ENCODE data around the gene MUC5AC.
"Not testable (repeated sequence)": the region's sequence is repeated elsewhere in the genome, so short reads cannot be mapped to it uniquely, and the experiment has no call there.

MUC5AC gene

GRCh38 chr11:1171223-1171984, 13.7 kb downstream of the MUC5AC start:
- no peaks in the 10 kb centered on the region for H3K4me1 Mint-ChIP-seq (ENCODE audit: low read depth)
- peaks cover 42% of the 10 kb centered on the region for H3K9me3 Mint-ChIP-seq
- H3K27ac Mint-ChIP-seq = no peak overlapping the region
- H3K27me3 Mint-ChIP-seq = no peaks in the 10 kb centered on the region
- H3K4me3 Mint-ChIP-seq = no peak overlapping the region
- intact Hi-C loops (cut with micrococcal nuclease) = no loop called here
- no peaks in the 10 kb centered on the region for H3K36me3 Mint-ChIP-seq (ENCODE audit: low read depth)

GRCh38 chr11:1171985-1172728, 14.4 kb downstream of the MUC5AC start:
- H3K4me1 Mint-ChIP-seq (ENCODE audit: low read depth) = no peaks in the 10 kb centered on the region
- no peak overlapping the region for H3K4me3 Mint-ChIP-seq

GRCh38 chr11:1172729-1173117, 15.0 kb downstream of the MUC5AC start:
- Mint-ChIP-seq H3K4me3 (no peak overlapping the region), H3K36me3 (ENCODE audit: low read depth) (no peaks in the 10 kb centered on the region), H3K27me3 (no peaks in the 10 kb centered on the region), H3K9me3 (peaks cover 42% of the 10 kb centered on the region), H3K27ac (no peak overlapping the region), H3K4me1 (ENCODE audit: low read depth) (no peaks in the 10 kb centered on the region)
- intact Hi-C loops (cut with micrococcal nuclease) = no loop called here

More at GRCh38 chr11:1171985-1172728, 14.4 kb downstream of the MUC5AC start:
- intact Hi-C loops (cut with micrococcal nuclease) = no loop called here
- Mint-ChIP-seq H3K36me3 (ENCODE audit: low read depth) (no peaks in the 10 kb centered on the region), H3K27ac (no peak overlapping the region), H3K9me3 (peaks cover 42% of the 10 kb centered on the region), H3K27me3 (no peaks in the 10 kb centered on the region)

- H3K4me1 Mint-ChIP-seq (ENCODE audit: low read depth); H3K27ac Mint-ChIP-seq; intact Hi-C loops (cut with micrococcal nuclease); H3K4me3 Mint-ChIP-seq; H3K27me3 Mint-ChIP-seq; H3K36me3 Mint-ChIP-seq (ENCODE audit: low read depth): not testable (repeated sequence)
- peaks cover 42% of the 10 kb centered on the region for H3K9me3 Mint-ChIP-seq
Measured at GRCh38 chr11:1173396-1173795, 15.6 kb downstream of the MUC5AC start.

GRCh38 chr11:1174441-1175370, 17.0 kb downstream of the MUC5AC start:
- Mint-ChIP-seq H3K36me3 (ENCODE audit: low read depth) (no peaks in the 10 kb centered on the region), H3K27me3 (no peaks in the 10 kb centered on the region), H3K27ac (no peak overlapping the region), H3K4me3 (no peak overlapping the region), H3K9me3 (peaks cover 36% of the 10 kb centered on the region), H3K4me1 (ENCODE audit: low read depth) (no peaks in the 10 kb centered on the region)
- intact Hi-C loops (cut with micrococcal nuclease) = no loop called here

- intact Hi-C loops (cut with micrococcal nuclease) = no loop called here
- H3K9me3 Mint-ChIP-seq = peaks cover 27% of the 10 kb centered on the region
- no peak overlapping the region for H3K4me3 Mint-ChIP-seq
- H3K36me3 Mint-ChIP-seq (ENCODE audit: low read depth) = no peaks in the 10 kb centered on the region
- no peaks in the 10 kb centered on the region for H3K4me1 Mint-ChIP-seq (ENCODE audit: low read depth)
- no peak overlapping the region for H3K27ac Mint-ChIP-seq
- H3K27me3 Mint-ChIP-seq = no peaks in the 10 kb centered on the region
Measured at GRCh38 chr11:1175461-1176223, 17.9 kb downstream of the MUC5AC start.

- Mint-ChIP-seq H3K9me3 (peaks cover 19% of the 10 kb centered on the region), H3K36me3 (ENCODE audit: low read depth) (no peaks in the 10 kb centered on the region), H3K4me1 (ENCODE audit: low read depth) (no peaks in the 10 kb centered on the region), H3K27ac (no peak overlapping the region), H3K4me3 (no peak overlapping the region), H3K27me3 (no peaks in the 10 kb centered on the region)
- intact Hi-C loops (cut with micrococcal nuclease) = no loop called here
Measured at GRCh38 chr11:1176224-1177019, 18.7 kb downstream of the MUC5AC start.

- no peaks in the 10 kb centered on the region for H3K4me1 Mint-ChIP-seq (ENCODE audit: low read depth)
- H3K27me3 Mint-ChIP-seq = no peaks in the 10 kb centered on the region
- intact Hi-C loops (cut with micrococcal nuclease) = no loop called here
- no peak overlapping the region for H3K4me3 Mint-ChIP-seq
- no peak overlapping the region for H3K27ac Mint-ChIP-seq
- H3K36me3 Mint-ChIP-seq (ENCODE audit: low read depth) = no peaks in the 10 kb centered on the region
- peaks cover 11% of the 10 kb centered on the region for H3K9me3 Mint-ChIP-seq
Measured at GRCh38 chr11:1177020-1177770, 19.4 kb downstream of the MUC5AC start.

- Mint-ChIP-seq H3K9me3 (peaks cover 11% of the 10 kb centered on the region), H3K4me3 (no peak overlapping the region), H3K27ac (no peak overlapping the region), H3K36me3 (ENCODE audit: low read depth) (no peaks in the 10 kb centered on the region), H3K4me1 (ENCODE audit: low read depth) (no peaks in the 10 kb centered on the region), H3K27me3 (no peaks in the 10 kb centered on the region)
- intact Hi-C loops (cut with micrococcal nuclease) = no loop called here
Measured at GRCh38 chr11:1177771-1178090, 20.0 kb downstream of the MUC5AC start.

- Mint-ChIP-seq H3K4me1 (ENCODE audit: low read depth) (no peaks in the 10 kb centered on the region), H3K27me3 (no peaks in the 10 kb centered on the region)
- intact Hi-C loops (cut with micrococcal nuclease) = no loop called here
Measured at GRCh38 chr11:1178201-1178885, 20.6 kb downstream of the MUC5AC start.

GRCh38 chr11:1178906-1179305, 21.2 kb downstream of the MUC5AC start:
- peaks cover 11% of the 10 kb centered on the region for H3K9me3 Mint-ChIP-seq
- H3K36me3 Mint-ChIP-seq (ENCODE audit: low read depth) = no peaks in the 10 kb centered on the region
- H3K4me1 Mint-ChIP-seq (ENCODE audit: low read depth) = no peaks in the 10 kb centered on the region
- H3K4me3 Mint-ChIP-seq = no peak overlapping the region
- intact Hi-C loops (cut with micrococcal nuclease) = no loop called here
- no peak overlapping the region for H3K27ac Mint-ChIP-seq
- H3K27me3 Mint-ChIP-seq = no peaks in the 10 kb centered on the region

More at GRCh38 chr11:1178201-1178885, 20.6 kb downstream of the MUC5AC start:
- Mint-ChIP-seq H3K36me3 (ENCODE audit: low read depth) (no peaks in the 10 kb centered on the region), H3K4me3 (no peak overlapping the region), H3K27ac (no peak overlapping the region), H3K9me3 (peaks cover 11% of the 10 kb centered on the region)

GRCh38 chr11:1179641-1180040, 21.9 kb downstream of the MUC5AC start:
- intact Hi-C loops (cut with micrococcal nuclease) = no loop called here
- Mint-ChIP-seq H3K36me3 (ENCODE audit: low read depth) (no peaks in the 10 kb centered on the region), H3K9me3 (peaks cover 11% of the 10 kb centered on the region), H3K27me3 (no peaks in the 10 kb centered on the region), H3K4me3 (no peak overlapping the region), H3K27ac (no peak overlapping the region), H3K4me1 (ENCODE audit: low read depth) (no peaks in the 10 kb centered on the region)

All from dendritic cell treated with granulocyte-macrophage colony-stimulating factor and Interleukin-4, amounts not matched to agents 40 ng/mL and 50 ng/mL, for 4 days (primary cell).